SW480 (cell line): ENCODE results near the gene COPS2.

Experiments
- DNase-seq: peaks from one replicate; pipeline ENCODE4 v3.0.0-alpha.2; 2016; ENCODE audit warnings: low spot score

Gene COPS2

DNA sequence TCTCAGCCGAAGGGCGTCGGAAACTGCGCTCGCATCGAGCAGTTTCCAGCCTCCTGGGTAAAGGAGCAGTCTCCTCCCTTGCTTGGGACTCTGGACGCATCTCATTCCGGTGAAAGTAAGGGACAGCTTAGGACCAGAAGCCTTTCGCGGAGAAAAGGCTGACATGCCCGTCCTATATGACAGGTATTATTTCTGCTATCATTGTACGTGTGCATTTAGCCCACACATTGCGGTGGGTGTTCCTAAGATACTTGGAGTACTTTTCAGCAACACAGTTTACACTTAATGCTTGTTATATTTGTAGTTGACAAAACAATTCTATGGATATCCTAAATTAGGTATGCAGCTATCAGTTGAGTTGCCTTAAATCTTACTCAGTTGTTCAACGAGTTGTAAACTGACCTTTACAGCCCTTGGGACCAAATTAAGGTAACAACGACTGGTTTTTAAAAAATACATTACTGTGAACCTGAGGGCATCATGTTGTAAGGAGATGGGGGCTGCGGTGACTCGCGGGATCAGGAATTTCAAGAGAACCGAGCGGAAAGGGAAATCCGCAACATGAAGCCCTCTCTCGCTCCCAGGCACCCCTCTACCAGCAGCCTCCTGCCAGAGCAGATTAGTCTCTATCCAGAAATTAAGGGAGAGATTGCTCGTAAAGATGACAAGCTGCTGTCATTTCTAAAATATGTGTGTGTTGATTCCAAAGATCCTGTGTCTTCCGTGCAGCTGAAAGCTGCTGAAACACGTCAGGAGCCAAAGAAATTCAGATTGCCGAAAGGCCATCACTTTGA is 632 bp upstream of the COPS2 start:
- DNase-seq, result no peak

DNA sequence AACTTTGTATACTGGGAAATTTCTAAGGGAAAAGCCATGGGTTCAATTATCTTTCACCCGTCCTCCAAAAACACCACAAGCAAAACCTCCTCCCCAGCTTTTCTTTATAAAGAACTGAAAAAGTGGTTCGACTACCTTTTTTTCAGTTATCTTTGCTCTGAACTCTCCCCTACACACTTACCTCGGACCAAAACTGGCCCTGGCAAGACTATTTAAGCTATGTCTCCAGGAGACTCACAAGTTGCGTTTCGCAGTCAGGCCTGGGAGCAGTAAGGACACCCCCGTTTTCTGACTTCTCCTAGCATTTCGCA is 645 bp downstream of the COPS2 start:
- peak; percentile 1 for DNase-seq

DNA sequence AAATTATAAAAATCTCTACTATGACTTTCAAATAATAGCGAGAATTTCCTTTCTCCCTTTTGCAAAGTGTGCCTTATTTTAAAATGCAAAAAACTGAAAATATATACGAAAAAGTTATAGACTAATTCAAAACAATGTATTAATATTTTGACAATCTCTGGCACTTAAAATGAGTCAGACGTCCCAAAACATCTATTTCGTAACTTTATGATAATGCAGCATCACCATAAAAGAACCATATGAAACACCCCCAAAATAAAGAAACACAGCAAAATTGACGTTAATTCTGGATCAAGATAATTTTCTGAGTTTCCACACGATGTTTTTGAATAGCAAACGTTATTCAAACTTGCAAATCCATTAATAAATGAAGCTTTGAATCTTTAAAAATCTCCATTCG is 1.0 kb downstream of the COPS2 start:
- no peak for DNase-seq

DNA sequence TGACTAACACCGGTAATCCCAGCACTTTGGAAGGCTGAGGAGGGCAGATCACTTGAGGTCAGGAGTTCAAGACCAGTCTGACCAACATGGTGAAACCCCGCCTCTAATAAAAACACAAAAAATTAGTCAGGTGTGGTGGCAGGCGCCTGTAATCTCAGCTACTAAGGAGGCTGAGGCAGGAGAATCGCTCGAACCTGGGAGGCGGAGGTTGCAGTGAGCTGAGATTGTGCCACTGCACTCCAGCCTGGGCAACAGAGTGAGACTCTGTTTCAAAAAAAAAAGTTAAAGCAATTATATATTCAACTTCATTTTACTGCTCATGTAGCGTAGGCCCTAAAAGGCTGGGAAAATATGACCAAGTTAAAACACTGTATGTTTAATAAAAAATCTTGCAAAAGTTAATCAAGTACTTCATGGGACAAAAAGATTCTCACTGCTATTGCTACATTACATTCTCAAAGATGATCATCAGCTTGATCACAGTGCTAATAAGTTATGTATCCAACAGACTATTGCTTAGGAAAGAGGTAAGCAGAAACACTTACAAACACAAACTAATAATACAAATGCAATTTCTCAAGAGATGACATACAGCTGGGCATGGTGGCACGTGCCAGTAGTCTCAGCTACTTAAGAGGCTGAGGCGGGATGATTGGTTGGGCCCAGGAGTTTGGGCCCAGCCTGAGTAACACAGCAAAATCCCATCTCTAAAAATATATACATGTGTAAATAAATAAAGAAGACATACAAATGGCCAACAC is 2.7 kb downstream of the COPS2 start:
- DNase-seq, result no peak

DNA sequence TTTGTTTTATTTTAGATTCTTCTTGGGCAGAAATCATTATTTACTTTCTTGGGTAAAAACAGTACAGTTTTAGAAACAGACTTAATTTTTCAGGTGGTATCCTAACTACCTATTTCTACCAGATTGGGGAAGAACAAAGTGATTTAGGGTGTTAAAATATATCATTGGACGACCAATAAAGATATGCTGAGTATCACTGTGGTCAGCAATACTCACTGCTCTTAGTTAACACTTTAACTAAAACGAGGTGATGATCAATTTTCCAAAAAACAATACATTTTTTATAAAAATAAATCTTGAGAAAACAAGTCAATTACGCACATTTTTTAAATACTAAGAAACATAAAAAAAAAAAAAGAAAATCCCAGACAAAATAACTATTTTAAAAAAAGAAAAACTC is 3.6 kb downstream of the COPS2 start:
- no peak for DNase-seq

DNA sequence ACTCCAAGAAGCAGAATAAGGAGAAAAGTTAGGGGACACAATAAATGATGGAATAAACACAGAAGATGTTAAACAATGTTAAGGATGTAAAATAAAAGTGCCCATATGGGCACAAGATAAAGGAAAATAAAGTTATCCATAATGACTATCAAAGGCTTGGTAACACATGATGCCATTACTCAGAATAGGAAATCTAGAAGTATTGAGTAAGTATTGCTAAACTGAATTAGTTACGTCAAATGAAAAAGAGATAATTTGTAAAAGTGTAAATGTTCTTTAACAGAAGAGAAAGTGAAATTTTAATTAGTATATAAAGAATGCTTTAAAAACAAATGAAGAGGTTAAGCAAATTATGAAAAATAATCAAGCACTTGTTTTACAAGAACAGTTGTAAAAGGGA is 6.7 kb downstream of the COPS2 start:
- DNase-seq, result no peak

DNA sequence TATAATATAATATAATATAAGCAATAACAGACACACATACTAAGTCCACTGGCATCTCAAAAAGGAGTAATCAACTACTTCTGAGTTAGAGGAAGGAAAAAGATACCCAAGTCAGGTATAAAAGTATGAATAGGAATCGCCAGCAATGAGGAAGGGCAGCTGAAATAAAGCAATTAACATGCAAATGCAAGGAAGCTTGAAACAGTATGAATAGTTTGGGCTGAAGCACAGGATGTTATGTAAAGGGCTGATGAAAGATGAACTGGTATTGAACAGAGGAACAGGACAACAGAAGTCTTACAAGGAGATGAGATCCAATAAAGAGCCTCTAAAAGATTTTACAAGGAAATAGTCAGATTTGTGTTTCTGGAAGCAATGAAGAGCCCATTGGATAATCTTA is 7.1 kb downstream of the COPS2 start:
- no peak for DNase-seq

DNA sequence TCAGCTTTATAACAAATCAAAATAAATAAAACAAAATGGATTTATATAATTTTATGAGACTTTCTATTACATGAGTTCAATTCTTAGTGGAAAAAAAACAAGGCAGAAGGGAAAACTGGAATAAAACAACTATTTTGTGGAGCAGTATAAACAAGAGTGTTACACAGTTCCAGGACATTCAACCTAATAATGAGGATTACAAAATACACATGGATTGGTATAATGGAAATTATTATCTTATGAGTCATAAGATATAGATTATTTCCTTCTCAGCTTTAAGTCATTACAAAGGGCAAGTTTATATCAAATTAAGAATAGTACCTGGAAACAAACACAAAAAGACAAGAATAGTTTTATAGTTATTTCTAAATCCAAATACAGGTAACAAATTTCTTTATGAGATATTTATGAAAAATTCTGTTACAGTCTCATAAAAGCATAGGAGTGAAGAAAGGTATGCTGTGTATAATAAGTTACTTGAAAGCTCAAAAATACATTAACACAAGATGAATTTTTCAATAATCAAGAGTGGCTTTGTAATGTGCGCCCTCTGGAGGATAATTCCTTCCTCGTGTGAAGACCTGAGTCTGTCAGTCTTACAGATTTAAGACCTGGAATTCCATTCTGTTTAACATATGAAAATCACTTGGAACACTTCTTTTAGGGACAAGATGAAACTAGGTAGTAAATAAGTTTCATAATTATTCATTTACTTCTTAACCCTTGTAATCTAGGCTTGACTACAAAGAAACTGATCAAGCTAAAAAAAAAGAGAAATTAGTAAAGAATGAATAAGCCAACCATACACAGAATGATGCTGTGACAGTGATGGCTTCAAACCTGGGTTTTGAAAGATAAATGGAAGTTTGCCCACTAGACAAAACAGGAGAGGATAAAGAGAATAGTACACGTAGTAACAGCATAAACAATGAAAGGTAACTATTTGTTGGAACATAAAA is 9.5 kb downstream of the COPS2 start:
- peak; percentile 25 for DNase-seq

DNA sequence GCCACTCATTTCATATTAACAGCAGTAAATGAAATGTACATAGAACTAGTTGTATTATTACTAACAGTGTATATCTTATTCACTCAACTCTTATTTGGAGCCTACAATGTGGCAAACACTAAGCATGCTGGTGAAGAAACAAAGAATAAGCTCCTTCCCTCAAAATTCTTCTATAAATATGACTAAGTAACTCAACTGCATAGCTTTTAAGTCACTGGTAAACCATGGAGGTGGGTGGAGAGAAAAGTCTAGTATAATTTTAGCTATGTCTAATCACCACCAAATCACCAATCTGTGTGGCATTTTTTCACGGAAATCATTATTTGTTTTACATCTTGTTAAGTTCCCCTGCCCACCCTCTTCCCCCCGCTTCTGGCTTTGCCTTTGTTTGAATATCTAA is 17.5 kb downstream of the COPS2 start:
- DNase-seq, result no peak

DNA sequence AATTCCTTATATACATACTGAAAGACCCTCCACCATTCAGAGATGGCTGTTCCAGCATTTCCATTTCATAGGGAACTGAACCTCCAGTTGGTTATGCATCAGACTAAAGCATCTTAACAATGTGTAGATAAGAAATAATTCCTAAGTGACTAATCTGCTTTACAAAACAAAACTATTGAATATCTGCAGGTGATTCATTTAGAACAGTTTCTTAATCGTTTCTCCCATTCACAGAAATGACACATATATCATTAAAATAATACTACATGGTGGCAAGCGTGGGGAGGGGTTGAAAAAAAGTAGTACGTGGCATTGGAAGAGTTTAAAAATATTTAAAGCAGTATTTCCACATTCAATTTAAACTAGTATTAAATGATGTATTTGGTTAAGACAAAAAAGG is 19.5 kb downstream of the COPS2 start:
- DNase-seq, result no peak

DNA sequence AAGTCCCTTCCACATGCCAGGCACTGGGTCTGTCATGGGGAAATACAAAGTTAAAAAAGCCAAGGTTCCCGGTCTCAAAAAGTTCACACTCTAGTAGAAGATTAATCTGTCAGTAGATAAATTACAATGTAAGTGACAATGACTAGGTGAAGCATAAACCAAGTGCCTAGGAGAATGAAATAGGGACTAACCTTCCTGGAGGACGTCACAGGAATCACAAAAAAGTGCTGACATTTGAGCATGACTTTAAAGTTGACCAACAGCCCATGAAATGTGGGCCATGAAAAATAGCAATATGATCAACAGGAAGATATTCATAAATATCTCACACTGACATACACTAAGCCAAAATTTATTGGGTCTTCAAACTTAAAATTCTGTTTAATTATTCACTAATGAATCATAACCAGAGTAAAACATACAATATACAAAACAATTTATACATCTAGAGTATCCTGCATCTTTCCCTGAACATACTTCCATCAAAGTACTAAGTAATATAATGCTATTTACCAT is 20.0 kb downstream of the COPS2 start:
- DNase-seq, result no peak

DNA sequence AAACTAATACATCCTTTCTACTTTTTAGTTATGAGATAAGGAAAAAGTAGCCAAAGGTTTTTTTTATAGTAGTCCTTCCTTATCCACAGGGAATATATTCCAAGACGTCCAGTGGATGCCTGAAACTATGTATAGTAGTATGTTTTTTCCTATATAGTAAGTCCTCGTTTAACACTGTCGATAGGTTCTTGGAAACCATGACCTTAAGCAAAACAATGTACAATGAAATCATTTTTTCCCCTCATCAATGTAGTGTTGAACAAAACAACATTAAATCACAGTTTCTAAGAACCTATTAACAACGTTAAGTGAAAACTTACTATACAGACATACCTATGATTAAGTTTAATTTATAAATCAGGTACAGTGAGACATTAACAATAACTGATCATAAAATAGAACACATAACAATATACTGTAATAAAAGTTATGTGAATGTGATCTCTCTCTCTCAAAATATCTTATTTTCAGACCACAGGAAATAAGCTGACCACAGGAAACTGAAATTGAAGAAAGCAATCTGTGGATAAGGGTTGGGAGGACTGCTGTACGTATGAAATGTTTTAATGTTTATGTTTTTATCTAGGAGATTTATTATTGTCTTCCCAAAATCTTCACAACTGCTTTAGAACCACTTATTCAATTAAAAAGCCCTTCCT is 20.6 kb downstream of the COPS2 start:
- no peak for DNase-seq

DNA sequence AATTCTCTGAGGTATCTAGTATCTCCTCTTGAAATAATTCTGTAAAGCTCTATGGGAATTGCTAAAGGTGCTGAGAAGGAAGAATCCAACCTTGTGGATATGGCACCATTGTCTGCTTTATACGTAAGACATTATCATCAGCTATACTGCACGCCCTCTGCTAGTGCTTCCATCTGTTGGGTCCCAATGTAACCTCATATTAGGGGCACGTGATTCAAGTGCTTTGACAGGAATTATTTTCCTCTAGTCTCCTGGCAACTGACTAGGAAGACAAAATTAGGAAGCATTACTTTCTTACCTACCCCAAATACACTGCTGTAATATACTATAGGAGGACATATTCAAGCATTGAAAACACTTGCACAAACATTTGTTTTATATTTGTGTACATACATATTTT is 24.0 kb downstream of the COPS2 start:
- DNase-seq, result no peak

DNA sequence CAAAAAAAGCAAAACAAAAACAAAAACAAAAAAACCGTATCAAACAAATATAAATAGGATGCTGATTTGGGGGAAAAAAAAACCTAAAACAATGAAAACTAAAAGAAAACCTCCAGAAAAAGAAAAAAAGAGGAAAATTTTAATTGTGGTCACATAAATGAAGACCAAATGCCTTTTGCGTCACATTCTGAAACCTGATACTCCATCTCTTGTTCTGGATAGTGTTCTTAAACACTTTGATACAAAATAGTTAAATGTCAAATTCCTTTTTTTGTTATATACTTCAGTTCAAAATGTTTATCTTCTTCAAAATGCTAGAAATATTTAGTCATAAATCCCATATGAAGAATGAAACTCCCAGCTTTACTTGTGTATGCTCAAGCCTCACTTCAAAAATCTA is 31.0 kb downstream of the COPS2 start:
- no peak for DNase-seq

DNA sequence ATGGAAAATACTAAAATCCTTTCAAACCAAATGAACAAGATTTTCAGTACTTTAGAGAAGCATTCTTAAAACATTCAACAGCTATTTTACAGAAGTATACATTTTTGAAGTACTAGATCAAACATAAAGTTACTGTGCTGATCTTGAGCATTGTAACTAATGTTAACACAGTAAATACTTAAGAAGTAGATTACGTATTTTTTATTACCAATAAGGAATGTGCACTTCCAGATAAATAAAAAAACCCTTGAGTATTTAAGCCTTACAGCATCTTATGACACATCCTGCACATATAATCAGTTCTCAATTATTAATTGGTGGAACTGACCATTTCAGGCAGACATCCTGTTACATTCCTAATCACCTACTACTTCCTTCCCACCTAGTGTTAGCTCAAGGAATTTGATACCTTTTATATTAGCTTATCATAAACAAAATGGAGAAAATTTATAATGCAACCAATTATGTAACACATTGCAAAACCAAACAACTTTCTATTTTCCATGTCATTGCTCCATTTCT is 32.8 kb downstream of the COPS2 start:
- DNase-seq, result no peak

DNA sequence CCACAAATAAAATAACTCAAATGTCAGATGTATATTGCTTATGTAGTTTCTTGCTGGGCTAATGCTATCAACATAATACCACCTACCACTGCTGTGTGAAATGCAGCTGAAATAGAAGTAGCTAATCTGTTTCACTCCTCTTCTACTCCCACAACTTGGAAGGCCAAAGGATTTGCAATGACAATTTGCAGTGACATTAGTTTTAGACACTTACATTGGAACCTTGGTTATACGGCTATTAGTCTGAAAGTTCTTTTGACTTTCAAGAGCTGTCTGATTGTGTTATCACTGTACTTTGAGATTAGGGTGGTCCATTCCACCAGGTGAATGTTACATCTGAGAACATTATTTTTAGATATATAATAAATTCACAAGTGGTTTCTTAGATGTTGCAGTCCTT is 33.5 kb downstream of the COPS2 start:
- no peak for DNase-seq

DNA sequence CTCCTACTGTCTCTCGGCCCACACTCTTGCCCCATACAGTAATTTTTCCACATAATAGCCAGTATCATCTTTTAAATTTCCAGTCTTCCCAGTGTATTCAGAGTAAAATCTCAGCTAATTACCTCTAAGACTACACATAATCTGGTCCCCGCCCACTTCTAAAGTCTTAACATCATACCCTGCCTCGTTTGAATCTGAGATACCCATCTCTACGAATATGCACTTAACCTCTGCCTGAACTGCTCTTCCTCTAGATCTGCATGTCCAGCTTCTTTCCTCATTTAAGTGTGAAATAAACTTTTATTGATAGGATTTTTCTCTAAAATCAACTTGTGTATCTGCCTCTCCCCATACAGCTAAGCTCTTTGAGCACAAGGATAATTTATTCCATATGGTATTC is 34.6 kb downstream of the COPS2 start:
- no peak for DNase-seq

DNA sequence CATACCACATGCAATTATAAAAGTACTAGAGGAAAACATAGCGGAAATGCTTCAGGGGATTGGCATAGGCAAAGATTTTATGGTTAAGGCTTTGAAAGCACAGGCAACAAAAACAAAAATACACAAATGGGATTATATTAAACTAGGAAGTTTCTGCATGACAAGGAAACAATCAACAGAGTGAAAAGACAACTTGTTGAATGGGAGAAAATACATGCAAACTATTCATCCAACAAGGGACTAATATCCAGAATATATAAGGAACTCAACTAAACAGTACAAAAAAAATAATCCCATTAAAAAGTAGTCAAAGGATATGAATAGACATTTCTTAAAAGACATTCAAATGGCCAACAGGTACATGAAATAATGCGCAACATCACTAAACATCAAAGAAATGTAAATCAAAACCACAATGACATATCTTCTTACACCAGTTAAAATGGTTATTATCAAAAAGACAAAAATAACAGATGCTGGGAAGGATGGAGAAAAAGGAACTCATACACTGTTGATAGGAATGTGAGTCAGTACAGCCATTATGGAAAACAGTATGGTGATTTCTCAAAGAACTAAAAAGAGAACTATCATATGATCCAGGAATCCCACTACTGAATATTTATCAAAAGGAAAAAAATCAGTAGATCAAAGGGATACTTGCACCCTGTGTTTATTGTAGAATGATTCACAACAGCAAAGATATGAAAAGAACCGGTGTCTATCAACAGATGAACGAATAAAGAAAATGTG is 39.1 kb downstream of the COPS2 start:
- peak; percentile 4 for DNase-seq

DNA sequence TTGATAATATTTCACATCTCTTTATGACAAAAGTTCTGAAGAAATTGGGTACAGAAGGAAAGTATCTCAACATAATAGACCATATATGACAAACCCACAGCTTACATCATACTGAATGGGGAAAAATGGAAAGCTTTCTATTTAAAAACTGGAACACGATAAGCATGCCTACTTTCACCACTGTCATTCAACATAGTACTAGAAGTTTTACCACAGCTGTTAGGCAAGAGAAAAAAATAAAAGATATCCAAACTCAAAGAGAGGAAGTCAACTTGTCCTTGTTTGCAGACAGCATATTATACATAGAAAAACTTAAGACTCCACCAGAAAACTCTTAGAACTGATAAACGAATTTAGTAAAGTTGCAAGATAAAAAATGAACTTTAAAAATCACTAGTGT is 40.3 kb downstream of the COPS2 start:
- DNase-seq, result no peak

DNA sequence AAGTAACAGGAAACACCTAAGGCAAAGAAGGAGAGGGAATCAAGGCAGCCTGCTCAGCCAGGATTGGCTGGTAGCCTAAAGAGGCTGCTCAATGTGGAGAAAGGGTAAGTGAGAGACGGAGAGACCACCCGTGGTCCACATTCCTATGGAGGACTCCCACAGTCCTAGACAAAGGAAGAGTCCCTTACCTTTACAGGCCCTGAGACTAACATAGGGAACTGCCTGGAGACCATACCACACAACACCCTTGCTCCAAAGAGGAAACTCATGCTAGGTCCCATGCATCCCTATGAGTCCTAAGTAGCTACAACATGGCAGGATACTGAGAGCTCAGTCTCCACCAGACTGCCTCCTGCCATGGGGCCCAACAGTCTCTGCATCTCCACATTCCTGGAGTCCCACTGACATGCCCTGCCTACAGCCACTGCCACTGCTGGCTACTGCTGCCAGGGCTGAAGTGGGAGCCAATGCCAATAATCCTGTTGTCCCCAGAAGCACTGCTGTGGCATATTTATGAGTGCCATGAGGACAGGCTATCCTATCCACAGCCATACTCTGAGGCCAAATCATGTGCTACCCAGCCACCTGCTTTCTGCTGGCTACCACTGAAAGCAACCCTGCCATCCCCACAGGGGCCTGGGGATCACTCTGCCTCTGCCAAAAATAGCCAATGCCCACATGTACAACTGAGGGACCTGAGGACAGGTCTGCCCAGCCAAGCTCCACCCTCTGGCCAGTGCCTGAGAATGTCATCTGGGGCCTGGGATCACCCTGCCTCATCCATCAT is 45.0 kb downstream of the COPS2 start:
- DNase-seq, result no peak
